Hepatic stellate cell (primary cell): ENCODE measurements around the gene OR7A5.
"Not testable (repeated sequence)": the region's sequence is repeated elsewhere in the genome, so short reads cannot be mapped to it uniquely, and the experiment has no call there.

Experiments
- DNase-seq: peaks from one replicate; pipeline ENCODE4 v3.0.0; 2011; ENCODE audit warnings: low spot score

OR7A5 gene

DNA sequence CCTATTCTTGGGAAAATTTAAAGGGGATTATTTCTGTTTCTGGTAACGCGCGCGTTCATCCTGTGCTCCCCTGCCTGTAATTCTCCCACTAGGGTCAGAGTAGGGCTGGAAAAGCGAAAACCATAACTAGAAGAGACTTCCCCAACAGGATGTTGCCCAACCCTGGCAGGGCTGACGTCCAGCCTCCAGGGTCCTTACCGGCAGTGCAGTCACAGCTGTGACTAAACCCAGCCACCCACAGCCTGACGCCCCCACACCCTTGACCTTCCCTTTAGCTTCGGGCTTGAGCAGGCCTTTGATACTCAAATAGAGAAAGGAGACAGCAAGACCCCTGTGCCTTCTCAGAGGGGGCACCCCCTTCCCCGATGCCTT, 50.3 kb downstream of the OR7A5 start:
- DNase-seq = not testable (repeated sequence)

DNA sequence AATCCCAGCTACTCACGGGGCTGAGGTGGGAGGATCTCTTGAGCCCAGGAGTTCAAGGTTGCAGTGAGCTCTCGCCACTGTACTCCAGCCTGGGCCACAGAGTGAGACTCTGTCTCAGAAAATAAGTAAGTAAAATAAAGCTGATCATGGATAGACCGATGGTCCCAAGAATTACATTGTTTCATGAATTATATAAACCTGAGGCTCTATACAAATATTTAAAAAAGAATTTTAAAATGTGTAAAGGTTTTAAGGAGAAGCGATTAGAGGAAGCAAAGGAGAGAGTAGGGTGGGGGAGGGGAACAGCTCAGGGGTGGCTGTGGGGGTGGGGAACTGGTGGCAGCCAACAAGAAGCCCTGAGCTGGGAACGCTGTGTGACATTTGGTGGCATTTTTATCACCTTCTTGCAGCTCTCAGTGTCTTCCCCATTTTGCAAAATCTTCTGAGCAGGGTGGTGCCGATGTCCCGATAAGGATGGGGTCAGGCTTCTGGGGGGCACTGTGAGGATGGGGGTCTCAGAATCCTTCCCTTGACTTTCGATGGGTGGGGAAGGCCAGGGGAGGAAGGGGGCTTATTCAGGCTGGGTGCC, 51.5 kb downstream of the OR7A5 start:
- DNase-seq = not testable (repeated sequence)

DNA sequence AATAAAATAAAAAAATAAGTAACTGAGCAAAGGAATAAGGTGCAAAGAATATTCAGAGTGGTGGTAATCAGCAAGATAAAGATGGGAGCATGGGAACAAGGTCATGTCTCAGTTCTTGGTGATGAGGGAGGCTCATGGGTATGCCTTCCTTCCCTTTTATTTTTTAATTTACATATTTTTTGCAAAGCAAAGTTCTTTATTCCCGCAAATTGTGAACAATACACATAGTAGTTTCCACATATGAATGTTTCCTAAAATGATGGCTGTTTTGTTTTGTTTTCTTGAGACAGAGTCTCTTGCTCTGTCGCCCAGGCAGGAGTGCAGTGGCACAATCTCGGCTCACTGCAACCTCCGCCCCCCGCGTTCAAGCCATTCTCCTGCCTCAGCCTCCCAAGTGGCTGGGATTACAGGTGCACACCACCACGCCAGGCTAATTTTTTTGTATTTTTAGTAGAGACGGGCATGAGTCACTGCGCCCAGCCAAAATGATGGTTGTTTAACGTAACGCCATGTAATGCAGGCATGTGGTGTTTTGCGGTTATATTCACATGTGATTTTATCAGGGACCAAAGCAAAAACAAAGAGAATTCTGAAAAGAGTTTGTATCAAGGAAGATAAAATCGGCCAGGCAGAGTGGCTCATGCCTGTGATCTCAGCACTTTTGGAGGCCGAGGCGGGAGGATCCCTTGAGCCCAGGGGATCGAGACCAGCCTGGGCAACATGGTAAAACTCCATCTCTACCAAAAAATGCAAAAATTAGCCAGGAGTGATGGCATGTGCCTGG, 52.2 kb downstream of the OR7A5 start:
- no peak for DNase-seq

DNA sequence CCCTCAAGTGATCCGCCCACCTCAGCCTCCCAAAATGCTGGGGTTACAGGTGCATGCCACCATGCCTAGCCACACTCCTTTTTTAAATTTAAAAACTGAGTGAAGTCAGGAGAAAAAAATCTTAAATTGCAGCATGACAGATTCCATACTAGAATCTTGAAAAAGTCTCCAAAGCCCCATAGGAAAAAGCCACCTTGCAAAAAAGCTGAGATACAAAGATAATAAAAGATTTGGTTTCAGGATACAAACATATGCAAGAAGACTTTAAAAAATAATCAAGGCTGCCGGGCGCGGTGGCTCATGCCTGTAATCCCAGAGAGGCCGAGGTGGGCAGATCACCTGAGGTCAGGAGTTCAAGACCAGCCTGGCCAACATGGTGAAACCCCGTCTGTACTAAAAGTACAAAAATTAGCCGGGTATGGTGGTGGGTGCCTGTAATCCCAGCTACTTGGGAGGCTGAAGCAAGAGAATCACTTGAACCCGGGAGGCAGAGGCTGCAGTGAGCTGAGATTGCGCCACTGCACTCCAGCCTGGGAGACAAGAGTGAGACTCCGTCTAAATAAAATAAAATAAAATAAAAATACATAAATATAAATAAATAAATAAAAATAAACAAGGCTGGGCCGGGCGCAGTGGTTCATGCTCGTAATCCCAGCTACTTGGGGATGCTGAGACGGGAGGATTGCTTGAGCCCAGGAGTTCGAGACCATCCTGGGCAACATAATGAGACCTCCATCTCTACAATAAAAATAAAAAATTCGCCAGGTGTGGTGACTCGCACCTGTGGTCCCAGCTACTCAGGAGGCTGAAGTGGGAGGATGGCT, 53.1 kb downstream of the OR7A5 start:
- not testable (repeated sequence) for DNase-seq

DNA sequence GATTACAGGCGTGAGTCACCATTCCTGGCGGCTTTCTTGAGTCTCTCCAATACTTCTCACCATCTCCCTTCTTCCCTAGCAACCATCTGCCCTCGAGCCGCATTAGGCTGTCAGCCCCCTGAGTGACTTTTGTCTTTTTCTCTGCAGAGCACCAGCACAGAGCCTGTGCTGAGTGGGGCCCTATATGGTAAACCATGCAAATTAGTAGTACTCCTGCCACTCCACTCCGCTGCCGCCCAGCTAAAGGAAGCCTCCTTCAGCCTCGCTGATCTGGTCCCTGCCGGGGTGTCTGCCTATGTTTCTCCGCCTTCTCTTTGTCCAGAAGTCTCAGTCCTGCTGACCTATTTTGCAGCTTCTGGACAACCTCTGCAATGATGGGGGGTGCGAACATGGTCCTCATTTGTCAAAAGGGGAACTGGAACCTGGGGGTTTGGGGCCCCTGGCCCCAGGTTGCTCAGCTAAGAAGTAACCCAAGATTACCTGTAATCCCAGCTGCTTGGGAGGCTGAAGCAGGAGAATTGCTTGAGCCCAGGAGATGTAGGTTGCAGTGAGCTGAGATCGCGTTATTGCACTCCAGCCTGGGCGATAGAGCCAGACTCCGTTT, 54.3 kb downstream of the OR7A5 start:
- DNase-seq = not testable (repeated sequence)

DNA sequence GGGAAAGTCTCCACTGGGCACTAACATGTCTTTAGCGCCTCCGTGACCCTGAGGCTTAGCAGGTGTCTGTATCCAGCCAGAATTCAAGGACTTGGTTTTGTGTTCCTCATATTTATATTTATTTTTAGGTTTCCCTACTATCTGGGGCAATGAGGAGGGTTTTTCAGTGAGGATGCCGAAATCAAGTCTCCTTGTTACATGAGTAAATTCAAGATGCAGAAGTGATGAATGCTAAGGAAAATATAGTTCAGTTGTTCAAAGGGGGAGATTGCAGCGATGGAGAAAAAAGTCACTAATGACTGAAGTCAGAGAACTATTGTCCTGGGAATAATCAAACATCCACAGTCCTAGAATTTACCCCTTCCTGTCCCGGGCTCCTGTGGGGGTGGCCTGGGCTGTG, 55.8 kb downstream of the OR7A5 start:
- DNase-seq = no peak

DNA sequence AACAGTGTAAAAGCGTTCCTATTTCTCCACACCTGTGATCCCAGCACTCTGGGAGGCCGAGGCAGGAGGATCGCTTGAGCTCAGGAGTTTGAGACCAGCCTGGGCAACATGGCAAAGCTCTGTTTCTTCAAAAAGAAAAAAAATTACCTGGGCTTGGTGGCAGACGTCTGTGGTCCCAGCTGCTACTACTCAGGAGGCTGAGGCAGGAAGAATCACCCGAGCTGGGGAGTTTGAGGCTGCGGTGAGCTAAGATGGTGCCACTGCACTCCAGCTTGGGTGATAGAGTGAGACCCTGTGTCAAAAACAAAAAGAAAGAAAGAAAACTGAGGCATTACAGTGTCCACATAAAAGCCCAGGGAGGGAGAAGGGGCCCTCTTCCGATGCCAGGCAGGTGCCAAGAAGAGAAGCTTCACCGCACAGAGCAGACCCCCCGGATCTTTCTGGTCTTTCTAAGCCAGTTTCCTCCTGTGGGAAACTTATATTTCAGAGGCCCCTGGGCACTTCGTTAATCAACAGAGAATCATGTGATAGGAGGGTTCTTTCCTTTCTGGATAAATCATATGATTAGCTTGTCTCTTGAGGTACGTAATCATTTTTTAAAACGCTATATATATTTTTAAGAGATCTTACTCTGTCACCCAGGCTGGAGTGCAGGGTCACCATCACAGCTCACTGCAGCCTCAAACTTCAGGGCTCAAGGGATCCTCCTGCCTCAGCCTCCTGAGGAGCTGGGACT, 56.7 kb downstream of the OR7A5 start, which contains the start of gene ADGRE2:
ADGRE2 (minus strand) TSS at position 451 of the 736 bp plus-strand sequence. CDS start 1,804 bp downstream, outside the sequence.
- not testable (repeated sequence) for DNase-seq

DNA sequence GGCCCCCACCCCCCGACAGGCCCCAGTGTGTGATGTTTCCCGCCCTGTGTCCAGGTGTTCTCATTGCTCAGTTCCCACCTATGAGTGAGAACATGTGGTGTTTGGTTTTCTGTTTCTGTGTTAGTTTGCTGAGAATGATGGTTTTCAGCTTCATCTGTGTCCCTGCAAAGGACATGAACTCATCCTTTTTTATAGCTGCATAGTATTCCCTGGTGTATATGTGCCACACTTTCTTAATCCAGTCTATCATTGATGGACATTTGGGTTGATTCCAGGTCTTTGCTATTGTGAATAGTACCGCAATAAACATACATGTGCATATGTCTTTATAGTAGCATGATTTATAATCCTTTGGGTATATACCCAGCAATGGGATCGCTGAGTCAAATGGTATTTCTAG, 57.3 kb downstream of the OR7A5 start:
- not testable (repeated sequence) for DNase-seq
